Esophagus squamous epithelium (tissue), 5 donors: ENCODE measurements around the gene MVB12A. TPM values are rescaled to one million over a fixed set of nuclear protein-coding genes. Genes with fewer than 3 reads are reported as not detected.
A peak's percentile ranks its signal among the peaks of the same experiment; 100 is the strongest.

Experiments
- DNase-seq: peaks from one replicate; lab custom pipeline; 2025; lab: John Stamatoyannopoulos, UW
- H3K27ac ChIP-seq, 4 donors: fragments of 200-600 bp; sonication (generic); one replicate each; pipeline ENCODE4 v1.5.1; 2016 to 2019; ENCODE audit warnings: mild to moderate bottlenecking in 1 of 4
- H3K27me3 ChIP-seq, 4 donors: fragments of 200-600 bp; sonication (generic); 1 replicate in 3 of 4; 2 replicates in 1 of 4; pipeline versions ENCODE4 v1.5.1 to v1.6.0; 2017 to 2021; ENCODE audit warnings: antibody characterized with exemption in 1 of 4
- H3K36me3 ChIP-seq, 3 donors: fragments of 200-600 bp; sonication (generic); one replicate each; pipeline ENCODE4 v1.5.1; 2016 to 2019
- H3K4me1 ChIP-seq, 3 donors: fragments of 200-600 bp; sonication (generic); one replicate each; pipeline ENCODE4 v1.5.1; 2017 to 2019
- H3K4me3 ChIP-seq, 4 donors: fragments of 200-600 bp; sonication (generic); 1 replicate in 3 of 4; 2 replicates in 1 of 4; pipeline ENCODE4 v1.5.1; 2016 to 2019; ENCODE audit warnings: mild to moderate bottlenecking in 2 of 4, moderate library complexity in 1 of 4
- H3K9me3 ChIP-seq, 3 donors: fragments of 200-600 bp; sonication (generic); one replicate each; pipeline ENCODE4 v1.5.1; 2016 to 2019
- POLR2A ChIP-seq, 4 donors: fragments of 450-650 bp; IDR thresholded peaks; one replicate each; pipeline ENCODE4 v1.6.1; 2017; ENCODE audit warnings: antibody characterized with exemption in 4 of 4, mild to moderate bottlenecking in 4 of 4, moderate library complexity in 3 of 4
- WGBS, 2 donors: methylation state at CpG; one replicate each; pipeline ENCODE4 v1.1.5; 2018; 5-methylcytosine and 5-hydroxymethylcytosine counted together
- intact Hi-C: fragments of 100-400 bp; cut with DNase I; formaldehyde crosslinking; loops from one replicate; pipeline ENCODE4 v1.15.0; 2022
- total RNA-seq, 4 donors: library from RNA; depleted of rRNA; stranded (reverse); fragments of >200 nt; gene quantifications; one replicate each; pipeline ENCODE4 v1.1.0, GENCODE V29; 2016
- TF ChIP-seq, protein P1 (sequence below), 6 experiments: fragments of 450-650 bp in 4 of 6; fragments of 200-600 bp in 2 of 6; sonication (generic) in 2 of 6; IDR thresholded peaks; one replicate each; pipeline ENCODE4 v1.5.1; 2016 to 2019; ENCODE audit warnings: antibody characterized with exemption in 6 of 6, mild to moderate bottlenecking in 4 of 6, moderate library complexity in 4 of 6
- donor health status: DM: yes; HTN: yes; CAD: no.

The MVB12A gene
- total RNA-seq, 4 donors from 2014 or later, result 54.0 to 96.3 (median 61.7) TPM

DNA sequence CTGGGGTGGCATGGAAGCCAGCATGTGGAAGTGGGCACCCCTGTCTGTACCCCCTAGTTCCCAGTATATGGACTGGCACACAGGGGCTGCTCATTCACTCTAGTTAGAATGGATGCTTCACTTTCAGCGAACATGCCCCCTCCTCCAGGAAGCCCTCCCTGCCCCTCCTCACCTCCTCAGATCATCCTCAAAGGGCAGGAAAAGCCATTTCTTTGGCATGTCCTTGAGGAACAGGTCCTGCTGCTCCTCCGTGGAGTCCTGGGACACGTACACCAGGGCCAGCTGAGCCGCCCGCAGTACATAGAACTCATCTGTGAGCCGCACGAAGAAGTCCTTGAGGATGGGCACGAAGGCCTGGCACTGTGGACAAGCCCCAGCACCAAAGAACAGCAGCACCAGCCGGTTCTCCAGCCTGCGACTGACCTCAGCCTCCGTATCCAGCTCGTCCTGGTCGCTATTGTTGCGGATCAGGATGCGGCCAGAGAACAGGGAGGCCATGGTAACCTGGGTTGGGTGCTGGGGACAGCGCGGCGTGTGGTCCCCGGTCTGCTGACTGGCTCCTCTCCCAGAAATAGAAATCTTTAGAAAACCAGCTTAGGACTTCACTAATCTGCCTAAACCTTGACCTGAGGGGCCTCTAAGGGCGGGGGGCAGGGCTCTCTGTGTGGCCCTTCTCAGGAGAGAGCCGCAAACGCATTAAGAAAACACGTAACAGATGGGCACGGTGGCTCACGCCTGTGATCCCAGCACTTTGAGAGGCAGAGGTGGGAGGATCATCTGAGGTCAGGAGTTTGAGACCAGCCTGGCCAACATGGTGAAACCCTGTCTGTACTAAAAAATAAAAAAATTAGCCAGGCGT lies 40.8 kb downstream of the MVB12A start, which contains the start of gene NXNL1:
NXNL1 (minus strand) TSS at position 555 of the 859 bp plus-strand sequence; CDS start at position 498, 57 bp downstream.
- Histone ChIP-seq H3K27ac (no peak within 1 kb of the TSS), H3K36me3 (no peaks in the 10 kb centered on the region), H3K27me3 (peaks cover 0 to 58% (median 7%) of the 10 kb centered on the region in 4 donors), H3K4me1 (peaks cover 0 to 12% (median 5%) of the 10 kb centered on the region in 3 donors), H3K4me3 (no peak within 1 kb of the TSS), H3K9me3 (no peaks in the 10 kb centered on the region)
- TF ChIP-seq POLR2A (IDR thresholded peaks at IDR 0.05), result no peak
- TF ChIP-seq, protein P1, sequence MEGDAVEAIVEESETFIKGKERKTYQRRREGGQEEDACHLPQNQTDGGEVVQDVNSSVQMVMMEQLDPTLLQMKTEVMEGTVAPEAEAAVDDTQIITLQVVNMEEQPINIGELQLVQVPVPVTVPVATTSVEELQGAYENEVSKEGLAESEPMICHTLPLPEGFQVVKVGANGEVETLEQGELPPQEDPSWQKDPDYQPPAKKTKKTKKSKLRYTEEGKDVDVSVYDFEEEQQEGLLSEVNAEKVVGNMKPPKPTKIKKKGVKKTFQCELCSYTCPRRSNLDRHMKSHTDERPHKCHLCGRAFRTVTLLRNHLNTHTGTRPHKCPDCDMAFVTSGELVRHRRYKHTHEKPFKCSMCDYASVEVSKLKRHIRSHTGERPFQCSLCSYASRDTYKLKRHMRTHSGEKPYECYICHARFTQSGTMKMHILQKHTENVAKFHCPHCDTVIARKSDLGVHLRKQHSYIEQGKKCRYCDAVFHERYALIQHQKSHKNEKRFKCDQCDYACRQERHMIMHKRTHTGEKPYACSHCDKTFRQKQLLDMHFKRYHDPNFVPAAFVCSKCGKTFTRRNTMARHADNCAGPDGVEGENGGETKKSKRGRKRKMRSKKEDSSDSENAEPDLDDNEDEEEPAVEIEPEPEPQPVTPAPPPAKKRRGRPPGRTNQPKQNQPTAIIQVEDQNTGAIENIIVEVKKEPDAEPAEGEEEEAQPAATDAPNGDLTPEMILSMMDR (IDR thresholded peaks at IDR 0.05), result no peak
- WGBS, 2 donors, result 78 to 91% methylated on average over 10 to 21 of the region's 26 CpGs
- no peak for DNase-seq
- intact Hi-C loops, result loop anchor here (10.0 kb wide), 1 partner anchor 66 kb away; the partner anchor contains the start of gene CCDC194

DNA sequence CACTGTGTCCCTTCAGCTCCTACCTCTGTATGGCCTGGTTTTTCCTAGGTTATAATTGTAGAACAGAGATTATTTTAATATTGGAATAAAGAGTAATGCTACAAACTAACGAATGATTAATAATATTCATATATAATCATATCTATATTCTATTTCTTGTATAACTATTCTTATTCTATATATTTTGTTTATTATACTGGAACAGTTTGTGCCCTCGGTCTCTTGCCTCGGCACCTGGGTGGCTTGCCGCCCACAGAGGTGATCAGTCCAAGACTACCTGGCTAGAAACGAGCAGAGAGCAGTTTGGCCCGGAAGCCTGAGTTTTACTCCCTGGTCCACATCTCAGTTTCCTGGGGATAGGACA lies 46.6 kb downstream of the MVB12A start:
- 25 to 37% methylated on average over 6 of the region's 6 CpGs for WGBS, 2 donors
- Histone ChIP-seq H3K4me1 (peaks cover 10 to 48% (median 22%) of the 10 kb centered on the region in 3 donors), H3K27ac (peak overlapping the region in 2 of 4 donors; percentile 89 to 95), H3K36me3 (no peaks in the 10 kb centered on the region), H3K9me3 (no peaks in the 10 kb centered on the region), H3K27me3 (peaks cover 0 to 2% (median 0%) of the 10 kb centered on the region in 4 donors), H3K4me3 (no peak overlapping the region)
- DNase-seq, result no peak
- TF ChIP-seq, protein P1 (IDR thresholded peaks at IDR 0.05), result no peak
- TF ChIP-seq POLR2A (IDR thresholded peaks at IDR 0.05), result no peak
- intact Hi-C loops, result loop anchor here (10.0 kb wide), 1 partner anchor 72 kb away; the partner anchor contains the start of gene CCDC194

DNA sequence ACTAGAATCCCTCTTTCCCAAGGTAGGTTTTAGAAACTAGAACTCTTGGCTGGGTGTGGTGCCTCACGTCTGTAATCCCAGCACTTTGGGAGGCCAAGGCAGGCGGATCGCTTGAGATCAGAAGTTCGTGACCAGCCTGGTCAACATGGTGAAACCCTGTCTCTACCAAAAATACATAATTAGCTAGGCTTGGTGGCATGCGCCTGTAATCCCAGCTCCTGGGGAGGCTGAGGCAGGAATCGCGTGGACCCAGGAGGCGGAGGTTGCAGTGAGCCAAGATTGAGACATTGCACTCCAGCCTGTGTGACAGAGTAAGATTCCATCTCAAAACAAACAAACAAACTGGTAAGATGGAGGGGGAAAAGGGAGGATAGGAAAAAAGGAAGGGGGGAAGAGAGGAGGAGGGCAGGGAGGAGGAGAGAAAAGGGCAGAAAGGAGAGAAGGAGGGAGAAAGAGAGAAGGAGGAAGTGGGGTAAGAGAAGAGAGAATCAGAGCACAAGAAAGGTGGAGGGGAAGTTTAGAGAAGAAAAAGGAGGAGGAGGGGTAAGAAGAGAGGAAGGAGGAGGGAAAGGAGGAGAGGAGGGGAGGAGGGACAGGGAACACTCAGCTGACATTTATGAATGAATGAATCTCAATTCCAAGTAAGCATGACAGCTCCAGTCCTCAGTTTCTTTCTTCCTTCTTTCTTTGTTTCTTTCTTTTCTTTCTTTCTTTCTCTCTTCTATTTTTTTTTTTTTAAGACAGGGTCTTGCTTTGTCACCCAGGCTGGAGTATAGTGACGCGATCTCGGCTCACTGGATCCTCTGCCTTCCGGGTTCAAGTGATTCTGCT lies 47.8 kb downstream of the MVB12A start:
- H3K4me3 ChIP-seq, result no peak overlapping the region
- no peaks in the 10 kb centered on the region for H3K9me3 ChIP-seq
- no peaks in the 10 kb centered on the region for H3K27me3 ChIP-seq
- WGBS, 2 donors, result 36 to 45% methylated on average over 11 to 12 of the region's 12 CpGs
- TF ChIP-seq, protein P1 (IDR thresholded peaks at IDR 0.05), result no peak
- no peak for TF ChIP-seq POLR2A (IDR thresholded peaks at IDR 0.05)
- peaks cover 10 to 58% (median 26%) of the 10 kb centered on the region in 3 donors for H3K4me1 ChIP-seq
- DNase-seq, result no peak
- H3K27ac ChIP-seq, result peak overlapping the region; percentile 86 to 95 (median 90)
- H3K36me3 ChIP-seq, result no peaks in the 10 kb centered on the region
- intact Hi-C loops, result loop anchor here (10.0 kb wide), 1 partner anchor 73 kb away; the partner anchor contains the start of gene CCDC194

DNA sequence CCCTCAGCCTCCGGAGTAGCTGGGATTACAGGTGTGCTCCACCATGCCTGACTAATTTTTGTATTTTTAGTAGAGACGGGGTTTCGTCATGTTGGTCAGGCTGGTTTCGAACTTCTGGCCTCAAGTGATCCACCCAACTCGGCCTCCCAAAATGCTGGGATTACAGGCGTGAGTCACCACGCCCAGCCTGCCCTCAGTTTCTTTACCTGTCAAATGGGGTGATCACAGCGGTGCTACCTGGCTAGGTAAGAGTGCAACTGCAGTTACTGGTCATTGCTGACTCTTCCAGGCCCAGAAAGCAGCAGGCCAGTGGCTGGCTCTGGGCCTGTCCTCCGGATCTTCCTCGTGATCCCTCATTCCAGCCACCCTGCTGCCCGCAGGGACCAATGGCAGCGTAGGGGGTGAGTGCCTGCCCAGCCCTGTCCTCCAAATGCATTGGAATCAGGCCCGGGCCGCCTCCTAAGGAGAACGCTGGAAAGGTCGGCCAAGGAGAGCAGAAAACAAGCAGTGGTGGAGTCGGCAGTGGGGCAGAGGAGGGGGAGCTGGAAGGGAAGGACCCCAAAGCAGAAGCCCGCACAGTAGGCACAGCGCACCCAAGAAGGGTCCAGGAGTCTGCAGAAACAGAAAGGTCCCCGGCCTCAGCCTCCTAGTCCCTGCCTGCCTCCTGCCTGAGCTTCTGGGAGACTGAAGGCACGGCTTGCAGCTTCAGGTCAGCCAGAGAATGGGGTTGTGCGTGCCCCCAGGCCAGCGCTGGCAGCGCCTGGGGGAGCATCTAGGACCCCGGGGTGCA lies 48.6 kb downstream of the MVB12A start:
- H3K36me3 ChIP-seq, result no peaks in the 10 kb centered on the region
- H3K9me3 ChIP-seq, result no peaks in the 10 kb centered on the region
- peak overlapping the region; percentile 86 to 95 (median 90) for H3K27ac ChIP-seq
- H3K4me3 ChIP-seq, result peak overlapping the region; percentile 64 to 95 (median 84)
- 41 to 57% methylated on average over 5 to 17 of the region's 25 CpGs for WGBS, 2 donors
- no peaks in the 10 kb centered on the region for H3K27me3 ChIP-seq
- intact Hi-C loops, result loop anchor here (10.0 kb wide), 1 partner anchor 74 kb away; the partner anchor contains the start of gene CCDC194
- TF ChIP-seq, protein P1 (IDR thresholded peaks at IDR 0.05), result no peak
- no peak for TF ChIP-seq POLR2A (IDR thresholded peaks at IDR 0.05)
- H3K4me1 ChIP-seq, result peaks cover 10 to 67% (median 26%) of the 10 kb centered on the region in 3 donors
- no peak for DNase-seq
